Prostate gland (tissue), 2 donors: ENCODE data around the gene UPF3A.

Experiments
- POLR2A ChIP-seq: fragments of 450-650 bp; IDR thresholded peaks from one replicate; pipeline ENCODE4 v1.6.1; 2016; ENCODE audit warnings: antibody characterized with exemption, mild to moderate bottlenecking
- POLR2AphosphoS5 ChIP-seq: sonication (generic); formaldehyde crosslinking; IDR thresholded peaks from one replicate; pipeline ENCODE4 v1.6.1; 2017; ENCODE audit warnings: antibody characterized with exemption
- TF ChIP-seq, protein P1 (sequence below), 4 experiments: fragments of 200-600 bp in 2 of 4; fragments of 450-650 bp in 2 of 4; sonication (generic) in 2 of 4; IDR thresholded peaks; 1 replicate in 3 of 4; 2 replicates in 1 of 4; pipeline ENCODE4 v1.5.1; 2016 to 2019; ENCODE audit warnings: antibody characterized with exemption in 4 of 4, mild to moderate bottlenecking in 2 of 4, moderate library complexity in 2 of 4

- TF ChIP-seq, protein P1, sequence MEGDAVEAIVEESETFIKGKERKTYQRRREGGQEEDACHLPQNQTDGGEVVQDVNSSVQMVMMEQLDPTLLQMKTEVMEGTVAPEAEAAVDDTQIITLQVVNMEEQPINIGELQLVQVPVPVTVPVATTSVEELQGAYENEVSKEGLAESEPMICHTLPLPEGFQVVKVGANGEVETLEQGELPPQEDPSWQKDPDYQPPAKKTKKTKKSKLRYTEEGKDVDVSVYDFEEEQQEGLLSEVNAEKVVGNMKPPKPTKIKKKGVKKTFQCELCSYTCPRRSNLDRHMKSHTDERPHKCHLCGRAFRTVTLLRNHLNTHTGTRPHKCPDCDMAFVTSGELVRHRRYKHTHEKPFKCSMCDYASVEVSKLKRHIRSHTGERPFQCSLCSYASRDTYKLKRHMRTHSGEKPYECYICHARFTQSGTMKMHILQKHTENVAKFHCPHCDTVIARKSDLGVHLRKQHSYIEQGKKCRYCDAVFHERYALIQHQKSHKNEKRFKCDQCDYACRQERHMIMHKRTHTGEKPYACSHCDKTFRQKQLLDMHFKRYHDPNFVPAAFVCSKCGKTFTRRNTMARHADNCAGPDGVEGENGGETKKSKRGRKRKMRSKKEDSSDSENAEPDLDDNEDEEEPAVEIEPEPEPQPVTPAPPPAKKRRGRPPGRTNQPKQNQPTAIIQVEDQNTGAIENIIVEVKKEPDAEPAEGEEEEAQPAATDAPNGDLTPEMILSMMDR (IDR thresholded peaks at IDR 0.05): no peak
- TF ChIP-seq POLR2AphosphoS5 (no peak), POLR2A (no peak)
These were observed 47.2 kb downstream of the UPF3A start for GRCh38 chr13:114328595-114328994.
